NB4 (cell line): ENCODE measurements around the gene JOSD1.

Experiments used
- MAX ChIP-seq: IDR thresholded peaks from 2 replicates; pipeline ENCODE4 v1.6.1; 2011; ENCODE audit warnings: low read depth, low read length
- POLR2A ChIP-seq: IDR thresholded peaks from 2 replicates; pipeline ENCODE4 v1.6.1; 2011; ENCODE audit warnings: mild to moderate bottlenecking; ENCODE audit not compliant: insufficient read length; ENCODE audit errors: extremely low read depth
- TF ChIP-seq, protein P1 (sequence below): IDR thresholded peaks from one replicate; pipeline ENCODE4 v1.5.1; 2012; ENCODE audit warnings: low read depth, low read length

DNA sequence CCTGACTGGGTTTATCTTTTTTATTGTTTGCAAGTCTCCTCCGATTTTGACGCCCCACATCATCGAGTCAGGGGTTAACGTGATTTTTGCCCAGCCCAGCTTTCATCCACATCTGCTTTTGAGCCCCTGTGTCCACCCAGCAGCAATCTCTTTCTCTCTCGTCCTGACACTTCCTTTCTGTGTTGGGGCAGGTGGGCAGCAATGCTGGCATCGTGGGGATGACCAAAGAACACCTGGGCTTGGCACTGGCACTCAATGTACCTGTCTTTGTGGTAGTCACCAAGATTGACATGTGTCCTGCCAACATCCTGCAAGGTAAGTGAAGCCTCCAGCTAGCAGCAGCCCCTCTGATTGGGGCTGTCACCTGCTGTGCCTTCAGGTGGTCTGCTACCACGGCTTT lies 20.8 kb upstream of the JOSD1 start:
- TF ChIP-seq, protein P1, sequence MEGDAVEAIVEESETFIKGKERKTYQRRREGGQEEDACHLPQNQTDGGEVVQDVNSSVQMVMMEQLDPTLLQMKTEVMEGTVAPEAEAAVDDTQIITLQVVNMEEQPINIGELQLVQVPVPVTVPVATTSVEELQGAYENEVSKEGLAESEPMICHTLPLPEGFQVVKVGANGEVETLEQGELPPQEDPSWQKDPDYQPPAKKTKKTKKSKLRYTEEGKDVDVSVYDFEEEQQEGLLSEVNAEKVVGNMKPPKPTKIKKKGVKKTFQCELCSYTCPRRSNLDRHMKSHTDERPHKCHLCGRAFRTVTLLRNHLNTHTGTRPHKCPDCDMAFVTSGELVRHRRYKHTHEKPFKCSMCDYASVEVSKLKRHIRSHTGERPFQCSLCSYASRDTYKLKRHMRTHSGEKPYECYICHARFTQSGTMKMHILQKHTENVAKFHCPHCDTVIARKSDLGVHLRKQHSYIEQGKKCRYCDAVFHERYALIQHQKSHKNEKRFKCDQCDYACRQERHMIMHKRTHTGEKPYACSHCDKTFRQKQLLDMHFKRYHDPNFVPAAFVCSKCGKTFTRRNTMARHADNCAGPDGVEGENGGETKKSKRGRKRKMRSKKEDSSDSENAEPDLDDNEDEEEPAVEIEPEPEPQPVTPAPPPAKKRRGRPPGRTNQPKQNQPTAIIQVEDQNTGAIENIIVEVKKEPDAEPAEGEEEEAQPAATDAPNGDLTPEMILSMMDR: no peak
- TF ChIP-seq POLR2A (no peak), MAX (no peak)
